Measurements from ENCODE around the gene LHCGR. TPM values are rescaled to one million over a fixed set of nuclear protein-coding genes. Genes with fewer than 3 reads are reported as not detected.
"Not testable (repeated sequence)": the region's sequence is repeated elsewhere in the genome, so short reads cannot be mapped to it uniquely, and the experiment has no call there.

LHCGR gene
- total RNA-seq, 1 donor from 2014 or later = under 0.01 TPM

- DNase-seq (ENCODE audit: low spot score in 2 of 2) (no peak), FAIRE-seq (no peak)
Observed at GRCh38 chr2:48749291-48750127, 6.0 kb downstream of the LHCGR start.

GRCh38 chr2:48747319-48747718 lies 8.2 kb downstream of the LHCGR start:
- FAIRE-seq (no peak), DNase-seq (ENCODE audit: low spot score in 2 of 2) (no peak)

DNA sequence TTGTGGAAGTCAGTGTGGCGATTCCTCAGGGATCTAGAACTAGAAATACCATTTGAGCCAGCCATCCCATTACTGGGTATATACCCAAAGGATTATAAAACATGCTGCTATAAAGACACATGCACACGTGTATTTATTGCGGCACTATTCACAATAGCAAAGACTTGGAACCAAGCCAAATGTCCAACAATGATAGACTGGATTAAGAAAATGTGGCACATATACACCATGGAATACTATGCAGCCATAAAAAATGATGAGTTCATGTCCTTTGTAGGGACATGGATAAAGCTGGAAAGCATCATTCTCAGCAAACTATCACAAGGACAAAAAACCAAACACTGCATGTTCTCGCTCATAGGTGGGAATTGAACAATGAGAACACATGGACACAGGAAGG lies 16.3 kb downstream of the LHCGR start:
- not testable (repeated sequence) for DNase-seq (ENCODE audit: low spot score in 2 of 2); FAIRE-seq

- DNase-seq (ENCODE audit: low spot score in 2 of 2) = no peak
- no peak for FAIRE-seq
Observed at GRCh38 chr2:48738806-48739205, 16.7 kb downstream of the LHCGR start.

- FAIRE-seq (no peak), DNase-seq (ENCODE audit: low spot score in 2 of 2) (no peak)
Observed at GRCh38 chr2:48736251-48736650, 19.3 kb downstream of the LHCGR start.

DNA sequence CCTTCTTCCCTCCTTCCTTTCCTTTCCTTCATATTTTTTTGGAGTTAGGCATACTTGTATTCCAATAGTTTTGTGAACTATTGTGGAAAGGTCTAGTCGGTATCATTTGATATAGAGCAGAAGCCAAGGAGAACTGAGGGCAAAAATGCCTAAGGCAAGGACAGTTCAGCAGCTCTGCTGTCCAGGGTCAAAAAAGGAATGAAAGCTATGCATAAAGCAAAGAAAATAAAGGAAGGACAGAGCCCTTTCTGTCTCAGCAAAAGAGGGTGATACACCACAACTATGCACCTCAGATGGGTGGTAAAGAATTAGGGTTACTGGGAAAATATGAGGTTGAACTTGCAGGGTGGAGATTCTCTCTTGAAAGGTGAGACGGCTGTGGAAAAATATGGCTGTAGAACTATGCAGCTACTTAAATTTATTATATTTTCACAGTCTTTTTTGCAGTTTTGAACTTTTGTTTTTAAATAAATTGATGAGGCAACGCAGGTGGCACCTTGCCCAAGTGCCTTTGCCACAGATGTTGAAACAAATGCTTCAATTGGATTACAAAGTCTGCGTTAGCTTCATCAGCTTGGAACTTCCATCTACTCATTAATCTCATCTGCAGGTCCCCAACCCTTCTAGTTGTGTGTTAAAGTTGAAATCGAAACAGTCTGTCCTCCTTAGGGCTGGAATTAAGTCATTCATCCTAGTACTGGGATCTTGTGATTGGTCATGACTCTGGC lies 20.8 kb downstream of the LHCGR start:
- no peak for FAIRE-seq
- DNase-seq (ENCODE audit: low spot score in 2 of 2) = no peak

DNA sequence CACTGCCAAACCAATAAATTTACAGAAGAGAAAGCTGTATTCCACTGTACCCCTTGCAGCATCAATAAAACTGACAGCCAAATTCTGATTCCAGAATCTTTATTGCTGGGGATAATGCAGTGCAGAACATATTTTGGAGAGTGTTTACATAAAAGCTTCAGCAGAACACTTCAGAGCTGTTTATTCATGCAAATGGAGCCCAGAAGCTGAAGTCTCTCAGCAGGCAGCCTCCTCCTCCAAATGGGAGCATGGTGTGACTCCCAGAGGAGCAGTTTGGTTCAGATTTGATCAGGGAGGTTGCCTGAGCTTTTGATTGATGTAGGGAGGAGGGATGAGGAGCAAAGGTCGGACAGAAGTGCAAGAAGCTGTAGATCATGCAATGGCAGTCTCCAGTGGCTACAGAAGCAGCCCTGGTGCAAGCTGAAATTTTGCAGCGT lies 22.4 kb downstream of the LHCGR start:
- no peak for DNase-seq (ENCODE audit: low spot score in 2 of 2)
- FAIRE-seq = no peak

GRCh38 chr2:48728840-48729239 lies 26.7 kb downstream of the LHCGR start:
- no peak for FAIRE-seq
- no peak for DNase-seq (ENCODE audit: low spot score in 2 of 2)

- FAIRE-seq (no peak), DNase-seq (ENCODE audit: low spot score in 2 of 2) (no peak)
Observed at GRCh38 chr2:48728295-48728694, 27.2 kb downstream of the LHCGR start.

- DNase-seq (ENCODE audit: low spot score in 2 of 2) = no peak
- FAIRE-seq = no peak
Observed at GRCh38 chr2:48727560-48727959, 28.0 kb downstream of the LHCGR start.

DNA sequence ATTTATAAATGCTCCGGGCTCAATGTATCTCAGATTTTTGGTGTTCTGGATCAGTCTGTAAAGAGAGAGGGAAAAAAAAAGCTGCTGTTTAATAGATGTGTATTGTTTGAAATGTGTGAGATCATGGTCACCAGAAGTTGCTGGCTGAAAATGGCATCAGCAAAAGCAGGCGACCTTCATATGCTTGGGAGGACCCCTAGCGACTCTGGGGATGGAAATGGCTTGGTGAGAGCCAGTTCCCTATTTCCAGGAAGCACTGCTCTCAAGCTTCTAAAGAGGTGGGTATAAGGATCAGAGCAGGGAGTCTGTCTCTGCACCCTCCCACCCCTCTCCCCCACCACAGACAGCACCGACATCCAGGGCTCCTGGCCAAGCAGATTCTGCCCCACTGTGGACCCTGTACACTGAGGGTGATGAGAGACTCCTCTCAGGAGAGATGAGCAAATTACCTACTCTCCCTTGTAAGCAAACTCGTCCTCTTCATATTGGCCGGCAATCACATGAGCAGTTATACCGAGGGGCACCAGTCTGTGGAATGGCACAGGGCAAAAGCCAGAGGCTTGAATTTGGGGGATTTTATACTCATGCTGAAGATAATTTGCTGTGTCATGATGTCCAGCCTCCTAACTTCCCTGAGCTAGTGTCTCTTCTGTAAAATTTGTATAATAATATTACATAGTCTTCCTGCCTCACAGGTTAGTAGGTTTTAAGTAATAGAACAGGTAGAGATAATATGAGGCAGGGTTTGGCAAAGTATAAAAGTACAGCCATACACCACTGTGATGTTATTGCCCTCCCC lies 29.6 kb downstream of the LHCGR start:
- FAIRE-seq (no peak), DNase-seq (ENCODE audit: low spot score in 2 of 2) (peak in 1 of 2 donors; percentile 26)

GRCh38 chr2:48724278-48724677 lies 31.2 kb downstream of the LHCGR start:
- DNase-seq (ENCODE audit: low spot score in 2 of 2) = no peak
- no peak for FAIRE-seq

DNA sequence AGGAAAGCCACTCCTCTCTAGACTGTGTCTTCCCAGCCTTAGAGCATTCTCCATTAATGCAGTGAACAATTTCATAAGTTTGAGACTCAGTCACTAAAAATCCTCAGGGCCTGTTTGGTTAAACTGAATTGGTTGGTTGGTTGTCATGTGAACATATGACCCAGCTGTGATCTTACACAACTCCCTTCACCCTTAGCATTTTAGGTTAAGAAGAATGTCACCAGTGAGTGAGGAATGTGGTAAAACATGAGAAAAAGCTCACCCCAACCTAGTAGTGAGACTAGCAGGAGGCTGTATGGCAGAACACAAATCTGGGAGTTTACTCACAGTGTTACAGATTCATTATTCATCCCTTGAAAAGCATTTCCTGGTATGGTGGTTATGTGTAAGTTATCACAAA lies 32.4 kb downstream of the LHCGR start:
- FAIRE-seq (no peak), DNase-seq (ENCODE audit: low spot score in 2 of 2) (no peak)

DNA sequence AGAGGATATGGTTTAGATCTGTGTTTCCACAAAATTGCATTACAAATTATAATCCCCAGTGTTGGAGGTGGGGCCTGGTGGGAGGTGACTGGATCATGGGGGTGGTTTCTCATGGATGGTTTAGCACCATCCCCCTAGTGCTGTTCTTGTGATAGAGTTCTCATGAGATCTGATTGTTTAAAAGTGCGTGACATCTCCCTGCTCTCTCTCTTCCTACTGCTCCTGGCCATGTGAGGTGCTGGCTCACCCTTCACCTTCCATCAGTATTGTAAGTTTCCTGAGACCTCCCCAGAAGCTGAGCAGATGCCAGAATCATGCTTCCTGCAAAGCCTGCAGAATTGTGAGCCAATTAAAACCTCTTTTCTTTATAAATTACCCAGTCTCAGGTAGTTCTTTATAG lies 33.1 kb downstream of the LHCGR start:
- no peak for FAIRE-seq
- no peak for DNase-seq (ENCODE audit: low spot score in 2 of 2)

- DNase-seq (ENCODE audit: low spot score in 2 of 2) = no peak
- no peak for FAIRE-seq
Observed at GRCh38 chr2:48721158-48721557, 34.4 kb downstream of the LHCGR start.

- FAIRE-seq = no peak
- no peak for DNase-seq (ENCODE audit: low spot score in 2 of 2)
Observed at GRCh38 chr2:48719480-48720177, 35.9 kb downstream of the LHCGR start.

DNA sequence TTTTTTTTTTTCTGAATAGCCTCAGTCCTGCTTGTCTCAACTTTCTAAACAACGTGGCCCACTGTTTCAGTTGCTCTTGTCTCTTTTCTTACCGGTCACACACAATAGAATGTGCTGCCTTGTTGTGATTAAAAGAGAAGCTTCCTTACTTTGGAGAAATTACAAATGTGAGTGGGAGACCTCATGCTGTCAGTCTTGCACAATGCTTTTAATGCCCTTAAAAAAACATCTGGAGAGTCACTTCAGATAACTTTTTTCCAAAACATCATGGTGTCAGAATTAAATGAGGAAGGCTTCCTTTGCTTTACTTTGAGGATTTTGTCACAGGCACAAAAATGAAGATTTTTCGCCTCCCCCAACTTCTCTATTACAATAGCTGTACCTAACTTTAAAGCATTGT lies 37.7 kb downstream of the LHCGR start:
- DNase-seq (ENCODE audit: low spot score in 2 of 2) (no peak), FAIRE-seq (no peak)

DNA sequence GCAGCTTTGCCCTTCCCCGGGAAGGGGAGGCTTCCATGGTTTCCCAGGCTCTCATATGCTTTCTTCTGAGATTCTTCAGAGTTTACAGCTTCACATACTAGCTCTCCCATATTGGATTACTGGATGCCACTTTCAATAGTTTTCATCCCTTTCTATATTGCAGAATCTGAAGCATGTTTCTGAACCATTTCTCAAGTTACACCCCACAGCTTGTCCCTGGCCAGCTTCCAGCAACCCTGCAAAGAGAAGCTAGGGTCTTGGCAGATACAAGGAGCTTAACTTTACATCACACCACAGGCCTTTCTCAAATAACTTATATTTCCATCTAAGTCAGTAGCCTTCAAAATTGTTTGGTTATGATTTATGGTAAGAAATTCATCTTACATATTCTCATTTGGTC lies 39.6 kb downstream of the LHCGR start:
- DNase-seq (ENCODE audit: low spot score in 2 of 2) = no peak
- FAIRE-seq = no peak

- no peak for FAIRE-seq
- no peak for DNase-seq (ENCODE audit: low spot score in 2 of 2)
Observed at GRCh38 chr2:48715042-48715899, 40.3 kb downstream of the LHCGR start.
